Right lobe of liver (tissue), 6 donors: ENCODE results near the gene ADRA1B. TPM values are rescaled to one million over a fixed set of nuclear protein-coding genes. Genes with fewer than 3 reads are reported as not detected.
"Not testable (repeated sequence)": the region's sequence is repeated elsewhere in the genome, so short reads cannot be mapped to it uniquely, and the experiment has no call there.

Source experiments
- ATAC-seq, 4 donors: fragments of 200-7000 bp; cut with Tn5 transposase; one replicate each; pipeline ENCODE4 v1.9.1; 2020; ENCODE audit warnings: mild to moderate bottlenecking in 4 of 4, moderate library complexity in 4 of 4
- DNase-seq, 3 donors: peaks; one replicate each; pipeline ENCODE4 v3.0.0-alpha.2; 2020
- H3K27ac ChIP-seq, 3 donors: fragments of 200-600 bp; one replicate each; pipeline ENCODE4 v1.8.0; 2022
- H3K27me3 ChIP-seq, 2 donors: fragments of 200-600 bp; one replicate each; pipeline ENCODE4 v1.8.0; 2022
- H3K36me3 ChIP-seq, 4 donors: fragments of 200-600 bp; sonication (generic) in 1 of 4; one replicate each; pipeline versions ENCODE4 v1.5.1 to v1.8.0; 2017 to 2022; ENCODE audit warnings: control low read depth in 1 of 4
- H3K4me1 ChIP-seq, 4 donors: fragments of 200-600 bp; sonication (generic) in 1 of 4; one replicate each; pipeline versions ENCODE4 v1.5.1 to v1.8.0; 2017 to 2022; ENCODE audit warnings: control low read depth in 1 of 4
- H3K4me3 ChIP-seq, 3 donors: fragments of 200-600 bp; one replicate each; pipeline ENCODE4 v1.8.0; 2022
- H3K9me3 ChIP-seq, 4 donors: fragments of 200-600 bp; sonication (generic) in 1 of 4; one replicate each; pipeline versions ENCODE4 v1.5.1 to v1.8.0; 2017 to 2022; ENCODE audit warnings: control low read depth in 1 of 4
- POLR2A ChIP-seq: fragments of 450-650 bp; IDR thresholded peaks from one replicate; pipeline ENCODE4 v1.6.1; 2017; ENCODE audit warnings: antibody characterized with exemption, mild to moderate bottlenecking
- WGBS: methylation state at CpG from one replicate; pipeline ENCODE4 v1.1.6; 2018; ENCODE audit warnings: low coverage, low lambda C conversion rate; ENCODE audit not compliant: insufficient coverage; ENCODE audit errors: missing lambda C conversion rate; 5-methylcytosine and 5-hydroxymethylcytosine counted together
- intact Hi-C, 2 donors: fragments of 100-400 bp; cut with DNase I; formaldehyde crosslinking; loops; one replicate each; pipeline versions ENCODE4 v1.11.2 to v1.14.1; 2022
- total RNA-seq, 6 experiments: library from RNA; depleted of rRNA in 2 of 6; stranded (reverse); fragments of >200 nt in 2 of 6; fragmentation: NEBNext Ultra II Directional in 3 of 6; extraction: Animal tissue kit (Norgen Biotek cat#: 25700) in 3 of 6; gene quantifications; one replicate each; pipeline versions ENCODE4 v1.1.0 to v1.2.4, GENCODE V29; 2016 to 2023
- TF ChIP-seq, protein P1 (sequence below), 4 donors: fragments of 200-600 bp in 3 of 4; fragments of 450-650 bp in 1 of 4; IDR thresholded peaks; one replicate each; pipeline versions ENCODE4 v1.5.1 to v1.8.0; 2016 to 2022; ENCODE audit warnings: antibody characterized with exemption in 4 of 4, mild to moderate bottlenecking in 2 of 4
- donor health status: DM: no; HTN: yes; CAD: no.
- donor health status: DM: no; HTN: no; CAD: no.
- donor health status: DM: no; HTN: no; CAD: no.
- donor health status: DM: no; HTN: yes; CAD: no.
- donor health status: DM: no; HTN: yes; CAD: no.

ADRA1B gene
- total RNA-seq, 6 experiments from 2014 or later, result 7.8 to 17.1 (median 10.2) TPM

DNA sequence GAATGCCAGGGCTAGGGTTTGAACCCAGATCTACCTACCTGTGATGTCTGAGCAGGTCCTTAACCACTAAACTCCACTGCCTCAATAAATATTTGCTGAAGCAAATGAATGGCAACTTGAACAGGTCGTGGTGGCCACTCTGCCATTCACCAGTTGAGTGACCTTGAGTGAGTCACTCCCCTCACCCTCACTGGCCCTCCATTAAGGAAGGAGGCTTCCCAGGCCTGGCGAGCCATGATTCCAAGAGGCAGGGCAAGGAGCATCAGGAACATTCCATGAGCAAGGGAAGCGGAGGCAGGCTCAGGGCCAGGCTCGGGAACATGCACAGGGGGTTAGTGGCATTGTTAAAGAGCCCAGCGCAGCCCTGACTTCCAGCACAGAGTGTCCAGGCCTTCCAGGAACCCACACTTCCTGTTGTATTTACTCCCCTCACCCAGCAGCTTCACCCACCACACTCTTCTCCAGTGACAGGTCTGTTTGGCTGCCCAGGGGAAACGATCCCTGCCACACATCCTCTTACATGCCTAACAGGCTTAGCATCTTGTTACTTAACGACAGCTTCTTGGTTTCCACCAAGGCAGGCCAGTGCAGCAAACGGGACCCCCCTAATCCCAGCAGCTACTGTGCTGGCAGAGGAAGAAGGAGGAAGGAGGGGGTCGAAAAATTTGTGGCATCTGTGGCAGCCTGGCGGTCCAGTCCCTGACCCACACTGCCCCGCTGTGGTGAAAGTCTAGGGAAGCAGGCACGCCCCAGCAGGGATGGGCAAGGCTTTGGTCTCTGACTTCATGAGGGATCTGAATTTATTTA is 49.0 kb downstream of the ADRA1B start:
- TF ChIP-seq, protein P1, sequence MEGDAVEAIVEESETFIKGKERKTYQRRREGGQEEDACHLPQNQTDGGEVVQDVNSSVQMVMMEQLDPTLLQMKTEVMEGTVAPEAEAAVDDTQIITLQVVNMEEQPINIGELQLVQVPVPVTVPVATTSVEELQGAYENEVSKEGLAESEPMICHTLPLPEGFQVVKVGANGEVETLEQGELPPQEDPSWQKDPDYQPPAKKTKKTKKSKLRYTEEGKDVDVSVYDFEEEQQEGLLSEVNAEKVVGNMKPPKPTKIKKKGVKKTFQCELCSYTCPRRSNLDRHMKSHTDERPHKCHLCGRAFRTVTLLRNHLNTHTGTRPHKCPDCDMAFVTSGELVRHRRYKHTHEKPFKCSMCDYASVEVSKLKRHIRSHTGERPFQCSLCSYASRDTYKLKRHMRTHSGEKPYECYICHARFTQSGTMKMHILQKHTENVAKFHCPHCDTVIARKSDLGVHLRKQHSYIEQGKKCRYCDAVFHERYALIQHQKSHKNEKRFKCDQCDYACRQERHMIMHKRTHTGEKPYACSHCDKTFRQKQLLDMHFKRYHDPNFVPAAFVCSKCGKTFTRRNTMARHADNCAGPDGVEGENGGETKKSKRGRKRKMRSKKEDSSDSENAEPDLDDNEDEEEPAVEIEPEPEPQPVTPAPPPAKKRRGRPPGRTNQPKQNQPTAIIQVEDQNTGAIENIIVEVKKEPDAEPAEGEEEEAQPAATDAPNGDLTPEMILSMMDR (IDR thresholded peaks at IDR 0.05), result peak; percentile 37 to 60 (median 48)
- TF ChIP-seq POLR2A, result no peak
- H3K9me3 ChIP-seq, result no peaks in the 10 kb centered on the region
- peak in 2 of 3 donors; percentile 48 to 59 for DNase-seq
- intact Hi-C loops, result no loop called here
- H3K36me3 ChIP-seq, result no peaks in the 10 kb centered on the region
- H3K4me3 ChIP-seq, result no peak overlapping the region
- H3K27ac ChIP-seq, result no peak overlapping the region
- ATAC-seq, result peak; percentile 69 to 78 (median 74)
- WGBS, result 31% methylated on average over 4 of the region's 12 CpGs
- no peaks in the 10 kb centered on the region for H3K27me3 ChIP-seq
- H3K4me1 ChIP-seq, result no peaks in the 10 kb centered on the region

DNA sequence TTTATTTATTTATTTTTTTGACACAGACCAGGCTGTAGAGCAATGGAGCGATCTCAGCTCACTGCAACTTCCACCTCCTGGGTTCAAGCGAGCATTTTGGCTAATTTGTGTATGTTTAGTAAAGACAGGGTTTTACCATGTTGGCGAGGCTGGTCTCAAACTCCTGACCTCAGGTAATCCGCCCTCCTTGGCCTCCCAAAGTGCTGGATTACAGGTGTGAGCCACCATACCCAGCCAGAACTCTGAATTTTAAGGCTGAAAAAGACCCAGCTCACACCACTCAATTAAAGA is 49.5 kb downstream of the ADRA1B start:
- H3K9me3 ChIP-seq, ATAC-seq, H3K27me3 ChIP-seq, H3K4me1 ChIP-seq, DNase-seq, intact Hi-C loops, H3K4me3 ChIP-seq, H3K27ac ChIP-seq, H3K36me3 ChIP-seq: not testable (repeated sequence)
- 81% methylated on average over 4 of the region's 4 CpGs for WGBS

DNA sequence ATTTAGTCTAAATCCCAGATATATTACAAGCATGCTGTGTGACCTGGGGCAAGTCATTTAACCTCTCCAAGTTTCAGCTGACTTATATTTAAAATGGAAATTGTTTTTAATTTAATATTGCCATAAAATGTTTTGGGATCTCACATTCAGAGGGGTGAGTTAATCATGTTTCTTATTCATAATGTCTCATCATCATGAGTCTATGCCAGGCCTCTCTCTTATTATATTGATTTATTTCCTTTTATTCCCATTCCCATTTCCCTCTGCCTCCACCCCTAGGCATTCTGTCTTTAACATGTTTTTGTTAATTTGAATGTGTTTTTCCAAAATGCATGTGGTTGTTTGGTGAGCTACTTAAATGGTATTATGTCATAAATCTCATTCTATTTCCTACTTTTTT is 53.7 kb downstream of the ADRA1B start:
- DNase-seq, result no peak
- intact Hi-C loops, result no loop called here
- Histone ChIP-seq H3K4me1 (no peaks in the 10 kb centered on the region), H3K27ac (no peak overlapping the region), H3K27me3 (no peaks in the 10 kb centered on the region), H3K36me3 (no peaks in the 10 kb centered on the region), H3K9me3 (no peaks in the 10 kb centered on the region), H3K4me3 (no peak overlapping the region)
- no peak for TF ChIP-seq POLR2A
- TF ChIP-seq, protein P1 (IDR thresholded peaks at IDR 0.05), result no peak
- ATAC-seq, result no peak

DNA sequence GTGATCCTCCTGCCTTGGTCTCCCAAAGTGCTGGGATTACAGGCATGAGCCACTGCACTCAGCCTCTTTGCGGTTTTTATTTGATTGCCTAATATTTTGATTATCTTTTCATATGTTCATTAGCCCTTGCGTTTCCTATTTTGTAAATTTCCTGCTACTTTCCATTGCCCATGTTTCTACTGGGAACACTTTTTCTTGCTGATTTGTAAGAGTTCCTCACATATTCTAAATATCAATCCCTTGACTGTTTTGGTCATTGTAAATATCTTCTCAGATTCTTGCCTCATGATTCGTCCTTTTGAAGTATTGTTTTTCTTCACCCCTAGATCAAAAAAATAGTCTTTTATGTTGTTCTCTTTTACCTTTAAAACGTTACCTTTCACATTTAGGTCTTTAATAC is 54.8 kb downstream of the ADRA1B start:
- no peak for ATAC-seq
- intact Hi-C loops, result no loop called here
- TF ChIP-seq, protein P1 (IDR thresholded peaks at IDR 0.05), result no peak
- no peak for TF ChIP-seq POLR2A
- no peaks in the 10 kb centered on the region for H3K36me3 ChIP-seq
- no peak overlapping the region for H3K27ac ChIP-seq
- H3K27me3 ChIP-seq, result no peaks in the 10 kb centered on the region
- H3K4me3 ChIP-seq, result no peak overlapping the region
- WGBS, result 73% methylated on average over 4 of the region's 4 CpGs
- no peak for DNase-seq
- no peaks in the 10 kb centered on the region for H3K9me3 ChIP-seq
- no peaks in the 10 kb centered on the region for H3K4me1 ChIP-seq

DNA sequence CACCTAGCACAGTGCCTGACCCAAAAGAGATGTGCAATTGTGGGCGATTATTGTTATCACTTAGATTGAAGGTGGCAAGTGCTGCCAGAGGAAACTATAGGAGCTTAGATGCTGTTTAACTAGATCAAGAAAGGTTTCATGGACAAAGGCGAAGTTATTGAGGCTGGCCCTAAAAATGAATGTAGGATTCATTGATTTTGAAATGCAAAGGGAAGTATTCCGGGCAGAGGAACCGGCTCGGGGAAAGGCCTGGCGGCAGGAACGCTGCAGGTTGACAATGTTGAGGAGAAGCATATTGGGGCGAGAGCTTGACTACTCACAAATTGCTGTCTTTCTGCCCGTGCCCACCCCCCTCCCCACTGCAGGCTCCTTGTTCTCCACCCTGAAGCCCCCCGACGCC is 55.2 kb downstream of the ADRA1B start:
- TF ChIP-seq POLR2A, result no peak
- TF ChIP-seq, protein P1 (IDR thresholded peaks at IDR 0.05), result no peak
- DNase-seq (no peak), ATAC-seq (no peak)
- Histone ChIP-seq H3K4me1 (no peaks in the 10 kb centered on the region), H3K9me3 (no peaks in the 10 kb centered on the region), H3K27ac (no peak overlapping the region), H3K27me3 (no peaks in the 10 kb centered on the region), H3K4me3 (peak overlapping the region in 1 of 3 donors; percentile 31), H3K36me3 (no peaks in the 10 kb centered on the region)
- intact Hi-C loops, result no loop called here
- WGBS, result 36% methylated on average over 9 of the region's 11 CpGs
